Stimulated activated CD4-positive, alpha-beta T cell treated with anti-CD3 and anti-CD28 coated beads, Interleukin-12 subunit alpha, Interleukin-12 subunit beta, amount 100 ng/mL, for 48 hours (primary cell): ENCODE results near the gene PRDM11.

Experiments used
- DNase-seq, 3 donors: peaks; one replicate each; pipeline ENCODE4 v3.0.0-alpha.2; 2020; ENCODE audit warnings: low read depth in 2 of 3, low spot score in 1 of 3

The PRDM11 gene

GRCh38 chr11:45209000-45209879, 62.8 kb downstream of the PRDM11 start:
- no peak for DNase-seq

GRCh38 chr11:45209891-45210699, 63.7 kb downstream of the PRDM11 start:
- DNase-seq: no peak

- DNase-seq: no peak
Measured at GRCh38 chr11:45210846-45211245, 64.4 kb downstream of the PRDM11 start.

DNA sequence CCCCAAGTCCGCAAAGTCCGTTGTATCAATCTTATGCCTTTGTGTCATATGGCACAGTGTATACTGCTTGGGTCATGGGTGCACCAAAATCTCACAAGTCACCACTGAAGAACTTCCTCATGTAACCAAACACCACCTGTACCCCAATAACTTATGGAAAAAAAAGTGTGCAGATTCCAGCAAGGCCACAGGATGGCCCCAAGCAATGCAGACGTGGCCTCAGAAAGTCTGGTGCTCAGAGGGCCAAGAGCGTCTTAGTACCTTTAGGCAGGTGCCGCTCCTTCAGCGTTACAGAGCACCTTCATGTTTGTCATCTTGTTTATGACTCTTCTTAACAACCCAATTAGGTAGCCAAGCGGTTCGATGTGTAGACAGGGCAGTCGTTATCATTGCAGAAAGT, 65.3 kb downstream of the PRDM11 start:
- DNase-seq: no peak

DNA sequence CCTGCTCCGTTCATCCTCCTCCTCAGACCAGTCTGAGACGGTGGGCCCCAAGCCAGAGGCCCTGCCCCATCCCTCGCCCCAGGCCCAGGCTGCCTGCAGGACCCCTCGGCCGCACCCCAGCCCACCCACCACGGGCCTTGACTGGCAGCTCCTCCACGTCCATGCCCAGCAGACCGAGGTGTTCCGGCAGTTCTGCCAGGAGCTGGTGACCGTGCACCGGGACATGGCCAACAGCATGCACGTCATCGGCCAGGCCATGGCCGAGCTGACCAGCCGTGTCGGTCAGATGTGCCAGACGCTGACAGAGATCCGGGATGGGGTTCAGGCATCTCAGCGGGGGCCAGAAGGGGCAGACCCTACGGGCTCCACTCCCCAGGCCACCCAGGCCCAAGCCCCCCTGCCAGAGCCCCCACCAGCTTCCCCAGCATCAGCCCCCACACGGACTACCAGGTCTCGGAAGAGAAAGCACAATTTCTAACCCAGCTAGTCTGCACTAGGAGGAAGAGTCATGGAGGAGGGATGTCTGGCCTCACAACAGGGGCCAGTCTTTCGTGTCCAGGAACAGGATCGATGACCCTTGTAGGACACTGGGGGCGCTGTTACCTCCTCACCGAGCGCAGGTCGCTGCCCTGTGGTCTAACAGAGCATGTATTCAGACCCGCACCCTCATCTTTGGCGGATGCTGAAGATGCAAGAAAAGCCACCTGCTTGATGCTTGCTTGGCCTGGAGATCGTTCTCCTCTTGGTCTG, 66.3 kb downstream of the PRDM11 start:
- no peak for DNase-seq

DNA sequence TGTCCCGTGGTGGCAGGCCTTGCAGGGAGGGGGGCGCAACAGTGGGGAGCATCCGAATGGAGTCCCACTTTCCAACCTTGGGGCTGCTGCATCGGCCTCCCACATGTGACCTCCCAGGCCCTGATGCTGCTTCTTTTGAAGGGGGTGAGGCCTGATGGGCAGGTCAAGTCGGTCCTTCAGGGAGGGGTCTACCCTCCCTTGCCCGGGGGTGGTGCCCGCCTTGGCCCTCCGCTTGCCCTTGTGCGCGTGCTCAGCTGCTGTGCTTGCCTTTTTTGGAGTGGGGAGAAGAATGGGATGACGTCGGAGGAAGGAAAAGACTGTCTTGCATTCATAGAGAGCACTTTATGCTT, 66.9 kb downstream of the PRDM11 start:
- DNase-seq: no peak

DNA sequence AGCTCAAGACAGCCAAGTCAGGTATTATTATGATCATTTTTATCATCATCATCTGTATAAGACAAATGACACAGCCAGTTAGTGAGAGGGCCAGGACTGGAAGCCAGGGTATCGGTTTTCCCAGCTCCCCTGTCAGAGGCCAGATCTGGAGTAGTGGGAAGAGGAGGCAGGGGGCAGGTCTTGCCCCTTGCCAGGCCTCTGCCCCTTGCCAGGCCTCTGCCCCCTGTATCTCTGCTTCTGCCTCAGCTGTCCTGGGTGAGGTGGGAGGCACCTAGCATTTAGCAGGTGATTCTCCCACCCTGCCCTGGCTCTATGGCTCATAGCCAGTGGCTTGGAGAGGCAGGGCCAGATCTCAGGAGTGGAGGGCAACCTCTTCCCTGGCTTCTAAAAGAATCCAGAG, 67.3 kb downstream of the PRDM11 start:
- no peak for DNase-seq

- DNase-seq: no peak
Measured at GRCh38 chr11:45215098-45215865, 68.8 kb downstream of the PRDM11 start.

DNA sequence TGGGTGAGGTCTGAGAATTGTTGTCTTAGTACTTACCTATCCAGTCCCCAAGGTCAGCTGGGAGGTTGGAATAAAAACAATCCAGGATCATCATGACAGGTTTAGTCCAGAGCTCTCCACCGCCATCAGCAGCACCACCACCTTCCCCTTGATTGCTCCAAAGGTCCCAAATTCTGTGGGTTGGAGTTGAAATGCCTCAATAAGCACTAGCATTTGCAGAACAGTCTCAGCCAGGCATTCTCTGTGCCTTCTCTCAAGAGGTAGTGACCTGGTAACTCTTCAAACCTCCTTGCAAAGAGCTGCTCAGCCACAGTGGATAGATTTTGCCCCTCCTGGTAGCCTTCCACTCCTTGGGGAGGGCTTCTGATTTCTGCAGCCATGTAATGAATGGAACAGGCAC, 69.6 kb downstream of the PRDM11 start:
- DNase-seq: no peak

- no peak for DNase-seq
Measured at GRCh38 chr11:45216901-45217300, 70.5 kb downstream of the PRDM11 start.

DNA sequence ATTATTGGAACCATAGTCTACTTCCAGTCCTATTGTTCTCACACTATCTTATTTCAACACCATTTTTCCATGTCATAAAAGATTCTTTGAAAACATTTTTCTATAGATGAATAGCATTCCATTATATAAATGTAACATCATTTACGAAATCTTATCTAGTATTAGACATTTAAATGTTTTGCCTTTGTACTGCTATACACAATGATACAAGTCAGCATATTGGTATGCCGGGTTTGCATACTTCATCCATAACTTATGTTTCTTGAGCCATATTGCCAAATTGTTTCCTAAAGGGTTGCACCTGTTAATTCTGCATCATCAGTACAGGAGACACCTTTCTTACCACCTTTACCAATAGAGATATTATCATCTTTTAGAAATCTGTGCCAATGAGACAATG, 71.6 kb downstream of the PRDM11 start:
- no peak for DNase-seq

DNA sequence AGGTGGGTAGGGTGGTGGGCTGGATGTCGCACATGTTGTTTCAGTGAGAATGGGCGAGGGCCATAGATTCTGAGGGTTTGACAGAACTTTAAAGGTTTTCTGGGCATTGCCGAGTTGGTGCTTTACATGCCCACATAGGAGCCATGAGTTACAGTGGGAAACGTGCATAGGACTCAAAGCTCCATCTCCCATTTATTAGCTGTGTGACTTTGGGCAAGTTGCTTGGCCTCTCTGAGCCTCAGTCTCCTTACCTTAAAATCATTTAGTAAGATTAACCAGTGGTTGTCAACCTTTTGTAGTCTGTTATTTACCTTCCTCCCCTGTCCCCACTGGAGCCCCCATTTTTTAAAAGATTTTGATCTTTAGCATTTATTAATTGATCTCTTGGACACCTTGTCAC, 72.3 kb downstream of the PRDM11 start:
- no peak for DNase-seq

- DNase-seq: no peak
Measured at GRCh38 chr11:45219411-45219810, 73.0 kb downstream of the PRDM11 start.

DNA sequence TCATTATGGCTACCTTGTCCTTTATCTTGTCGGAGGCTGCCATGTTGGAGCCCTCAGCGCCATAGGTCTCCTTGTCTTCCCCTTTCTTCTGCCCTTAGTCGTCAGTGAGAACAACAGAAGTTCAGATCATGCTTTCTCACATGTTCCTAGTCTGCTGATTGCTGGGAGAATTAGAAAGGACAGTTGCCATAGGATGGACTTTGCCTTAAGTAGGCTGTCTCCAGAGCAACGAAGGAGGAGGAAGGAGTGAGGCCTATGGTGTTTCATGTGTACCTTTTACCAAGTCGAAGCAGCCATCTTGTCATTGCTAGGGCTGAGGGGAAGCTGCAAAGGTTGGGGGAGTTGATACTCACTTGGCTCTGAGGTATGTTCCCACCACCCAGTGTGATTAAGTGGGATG, 77.1 kb downstream of the PRDM11 start:
- no peak for DNase-seq

GRCh38 chr11:45224766-45225165, 78.3 kb downstream of the PRDM11 start:
- DNase-seq: no peak

- DNase-seq: no peak
Measured at GRCh38 chr11:45225277-45225676, 78.8 kb downstream of the PRDM11 start.

DNA sequence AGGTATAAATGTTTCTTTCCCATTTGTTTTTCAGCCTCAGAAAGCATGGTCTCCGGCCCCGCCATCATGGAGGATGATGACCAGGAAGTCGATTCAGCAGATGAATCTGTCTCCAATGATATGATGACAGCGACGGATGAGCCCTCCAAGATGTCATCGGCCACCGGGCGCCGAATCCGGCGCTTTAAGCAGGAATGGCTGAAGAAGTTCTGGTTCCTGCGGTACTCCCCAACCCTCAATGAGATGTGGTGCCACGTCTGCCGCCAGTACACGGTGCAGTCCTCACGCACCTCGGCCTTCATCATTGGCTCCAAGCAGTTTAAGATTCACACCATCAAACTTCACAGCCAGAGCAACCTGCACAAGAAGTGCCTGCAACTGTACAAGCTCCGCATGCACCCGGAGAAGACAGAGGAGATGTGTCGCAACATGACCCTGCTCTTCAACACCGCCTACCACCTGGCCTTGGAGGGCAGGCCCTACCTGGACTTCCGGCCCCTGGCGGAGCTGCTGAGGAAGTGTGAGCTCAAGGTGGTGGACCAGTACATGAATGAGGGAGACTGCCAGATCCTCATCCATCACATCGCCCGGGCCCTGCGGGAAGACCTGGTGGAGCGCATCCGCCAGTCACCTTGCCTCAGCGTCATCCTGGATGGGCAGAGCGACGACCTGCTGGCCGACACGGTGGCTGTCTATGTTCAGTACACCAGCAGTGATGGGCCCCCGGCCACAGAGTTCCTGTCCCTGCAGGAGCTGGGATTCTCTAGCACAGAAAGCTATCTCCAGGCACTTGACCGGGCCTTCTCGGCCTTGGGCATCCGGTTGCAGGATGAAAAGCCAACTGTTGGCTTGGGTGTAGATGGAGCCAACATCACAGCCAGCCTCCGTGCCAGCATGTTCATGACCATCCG, 79.8 kb downstream of the PRDM11 start:
- DNase-seq: no peak

DNA sequence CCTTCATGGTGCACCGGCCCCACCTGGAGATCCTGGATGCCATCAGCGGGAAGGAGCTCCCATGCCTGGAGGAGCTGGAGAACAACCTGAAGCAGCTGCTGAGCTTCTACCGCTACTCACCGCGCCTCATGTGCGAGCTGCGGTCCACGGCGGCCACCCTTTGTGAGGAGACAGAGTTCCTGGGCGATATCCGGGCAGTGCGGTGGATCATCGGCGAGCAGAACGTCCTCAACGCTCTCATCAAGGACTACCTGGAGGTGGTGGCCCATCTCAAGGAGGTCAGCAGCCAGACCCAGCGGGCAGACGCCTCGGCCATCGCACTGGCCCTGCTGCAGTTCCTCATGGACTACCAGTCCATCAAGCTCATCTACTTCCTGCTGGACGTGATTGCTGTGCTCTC, 80.5 kb downstream of the PRDM11 start:
- no peak for DNase-seq

DNA sequence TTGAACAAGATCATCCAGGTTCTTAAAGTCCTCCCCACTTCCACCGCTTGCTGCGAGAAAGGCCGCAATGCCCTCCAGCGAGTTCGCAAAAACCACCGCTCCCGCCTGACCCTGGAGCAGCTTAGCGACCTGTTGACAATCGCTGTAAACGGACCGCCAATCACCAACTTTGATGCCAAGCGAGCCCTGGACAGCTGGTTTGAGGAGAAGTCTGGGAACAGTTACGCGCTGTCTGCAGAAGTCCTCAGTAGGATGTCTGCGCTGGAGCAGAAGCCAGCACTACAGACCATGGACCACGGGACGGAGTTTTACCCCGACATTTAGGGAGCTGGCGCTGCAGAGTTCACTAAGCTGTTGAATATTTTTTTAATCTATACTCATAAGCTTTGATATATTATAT, 81.4 kb downstream of the PRDM11 start:
- no peak for DNase-seq

GRCh38 chr11:45229401-45230020, 83.1 kb downstream of the PRDM11 start:
- no peak for DNase-seq
